A549 treated with CORT108297 at 1 μM for 4 hours (cell line): ENCODE results near the gene SPEM3. TPM values are rescaled to one million over a fixed set of nuclear protein-coding genes. Genes with fewer than 3 reads are reported as not detected.

Source experiments
- total RNA-seq: library from RNA; stranded (reverse); fragments of 200-300 nt; extraction: Qiagen RNA extraction; gene quantifications from 5 replicates; pipeline ENCODE4 v1.2.3, GENCODE V29; 2022

SPEM3 gene
- 0.04 to 0.06 TPM in 2 of 5 replicates, not detected in the others for total RNA-seq

GRCh38 chr17:7428557-7428956, at the start of gene SPEM3:
TSS of gene SPEM3 (plus strand) at chr17:7428857. CDS start at chr17:7428903, 46 bp downstream.

GRCh38 chr17:7380855-7381683, 47.6 kb upstream of the SPEM3 start, which contains the start of gene TNK1:
TSS of gene TNK1 (plus strand) at chr17:7381089. CDS start at chr17:7382927, 1,838 bp downstream.

GRCh38 chr17:7394452-7395191, 34.0 kb upstream of the SPEM3 start, which contains the start of gene PLSCR3:
TSS of gene PLSCR3 (minus strand) at chr17:7394525. CDS start at chr17:7394110, 415 bp downstream.

GRCh38 chr17:7403977-7404736, 24.5 kb upstream of the SPEM3 start, which contains the start of gene TMEM256:
TSS of gene TMEM256 (minus strand) at chr17:7404097. CDS start at chr17:7404084, 13 bp downstream.

GRCh38 chr17:7407485-7408251, 21.0 kb upstream of the SPEM3 start, which contains the start of gene NLGN2:
TSS of gene NLGN2 (plus strand) at chr17:7407845. CDS start at chr17:7408256, 411 bp downstream.

GRCh38 chr17:7419819-7420610, 8.6 kb upstream of the SPEM3 start, which contains the start of gene SPEM1:
TSS of gene SPEM1 (plus strand) at chr17:7420324. CDS start at chr17:7420385, 61 bp downstream.

GRCh38 chr17:7425316-7425715, 3.3 kb upstream of the SPEM3 start, which contains the start of gene SPEM2:
TSS of gene SPEM2 (plus strand) at chr17:7425616. CDS start at chr17:7425689, 73 bp downstream.

GRCh38 chr17:7439462-7440112, 10.9 kb downstream of the SPEM3 start, which contains the start of gene FGF11:
TSS of gene FGF11 (plus strand) at chr17:7439512. CDS start at chr17:7439621, 109 bp downstream.

GRCh38 chr17:7444682-7445618, 16.3 kb downstream of the SPEM3 start, which contains the start of gene CHRNB1:
TSS of gene CHRNB1 (plus strand) at chr17:7445061. CDS start at chr17:7445128, 67 bp downstream.

GRCh38 chr17:7479213-7480088, 50.8 kb downstream of the SPEM3 start, which contains the start of gene ZBTB4:
TSS of gene ZBTB4 (minus strand) at chr17:7479631. CDS start at chr17:7466801, 12,830 bp downstream.

GRCh38 chr17:7481275-7481674, 52.6 kb downstream of the SPEM3 start, which contains the start of gene SLC35G6:
TSS of gene SLC35G6 (plus strand) at chr17:7481446. CDS start at chr17:7481517, 71 bp downstream.

Other genes starting within 250 kb of the SPEM3 start
- gene ASGR1, start 249.5 kb upstream of the SPEM3 start, total RNA-seq = 0.59 to 1.4 TPM (median 1.2 TPM) in 5 replicates
- gene DLG4, start 209.0 kb upstream of the SPEM3 start, total RNA-seq = 6.8 to 9.8 TPM (median 8.2 TPM) in 5 replicates
- 308 to 483 TPM (median 455 TPM) in 5 replicates for gene ACADVL, start 208.9 kb upstream of the SPEM3 start, total RNA-seq
- gene DVL2, start 194.3 kb upstream of the SPEM3 start, total RNA-seq = 30.7 to 43.1 TPM (median 40.7 TPM) in 5 replicates
- 82.4 to 100 TPM (median 91.5 TPM) in 5 replicates for gene PHF23, start 189.4 kb upstream of the SPEM3 start, total RNA-seq
- 645 to 806 TPM (median 682 TPM) in 5 replicates for gene GABARAP, start 186.4 kb upstream of the SPEM3 start, total RNA-seq
- gene CTDNEP1, start 177.1 kb upstream of the SPEM3 start, total RNA-seq = 221 to 239 TPM (median 226 TPM) in 5 replicates
- gene ELP5, start 176.6 kb upstream of the SPEM3 start, total RNA-seq = 121 to 141 TPM (median 127 TPM) in 5 replicates
- gene CLDN7, start 166.4 kb upstream of the SPEM3 start, total RNA-seq = 0.84 to 1.2 TPM (median 0.97 TPM) in 5 replicates
- gene SLC2A4, start 147.1 kb upstream of the SPEM3 start, total RNA-seq = 0.15 to 0.27 TPM (median 0.26 TPM) in 5 replicates
- gene YBX2, start 134.2 kb upstream of the SPEM3 start, total RNA-seq = 0.53 to 0.69 TPM (median 0.59 TPM) in 5 replicates
- 1,648 to 1,788 TPM (median 1,697 TPM) in 5 replicates for gene EIF5A, start 121.2 kb upstream of the SPEM3 start, total RNA-seq
- gene GPS2, start 113.5 kb upstream of the SPEM3 start, total RNA-seq = 88.2 to 105 TPM (median 103 TPM) in 5 replicates
- 22.9 to 38.3 TPM (median 34.9 TPM) in 5 replicates for gene NEURL4, start 99.5 kb upstream of the SPEM3 start, total RNA-seq
- gene ACAP1, start 92.3 kb upstream of the SPEM3 start, total RNA-seq = 0.48 to 5.1 TPM (median 4.2 TPM) in 5 replicates
- gene KCTD11, start 76.7 kb upstream of the SPEM3 start, total RNA-seq = 11.8 to 15.9 TPM (median 13.7 TPM) in 5 replicates
- not detected in 5 replicates for gene TMEM95, start 73.7 kb upstream of the SPEM3 start, total RNA-seq
- 1.3 to 2.0 TPM (median 1.7 TPM) in 5 replicates for gene TNK1, start 47.8 kb upstream of the SPEM3 start, total RNA-seq
- 37.4 to 45.9 TPM (median 43.5 TPM) in 5 replicates for gene PLSCR3, start 34.3 kb upstream of the SPEM3 start, total RNA-seq
- gene TMEM256, start 24.8 kb upstream of the SPEM3 start, total RNA-seq = 177 to 231 TPM (median 209 TPM) in 5 replicates
- gene NLGN2, start 21.0 kb upstream of the SPEM3 start, total RNA-seq = 12.1 to 21.2 TPM (median 19.3 TPM) in 5 replicates
- gene SPEM1, start 8.5 kb upstream of the SPEM3 start, total RNA-seq = 0.13 TPM in 1 of 5 replicates, not detected in the others
- 0.05 to 0.10 TPM (median 0.08 TPM) in 4 of 5 replicates, not detected in the other for gene SPEM2, start 3.2 kb upstream of the SPEM3 start, total RNA-seq
- 11.2 to 15.4 TPM (median 13.9 TPM) in 5 replicates for gene TMEM102, start 6.6 kb downstream of the SPEM3 start, total RNA-seq
- gene FGF11, start 10.7 kb downstream of the SPEM3 start, total RNA-seq = 0.92 to 1.6 TPM (median 1.4 TPM) in 5 replicates
- 5.2 to 9.8 TPM (median 8.8 TPM) in 5 replicates for gene CHRNB1, start 16.2 kb downstream of the SPEM3 start, total RNA-seq
- gene ZBTB4, start 50.8 kb downstream of the SPEM3 start, total RNA-seq = 19.8 to 26.8 TPM (median 24.2 TPM) in 5 replicates
- gene SLC35G6, start 52.6 kb downstream of the SPEM3 start, total RNA-seq = not detected in 5 replicates
- 65.7 to 84.9 TPM (median 82.6 TPM) in 5 replicates for gene POLR2A, start 55.5 kb downstream of the SPEM3 start, total RNA-seq
- gene TNFSF12, start 120.2 kb downstream of the SPEM3 start, total RNA-seq = 9.8 to 14.0 TPM (median 12.8 TPM) in 5 replicates
- 0.61 to 0.79 TPM (median 0.68 TPM) in 5 replicates for gene TNFSF13, start 129.9 kb downstream of the SPEM3 start, total RNA-seq
- 97.6 to 109 TPM (median 105 TPM) in 5 replicates for gene SENP3, start 133.1 kb downstream of the SPEM3 start, total RNA-seq
- gene CD68, start 150.8 kb downstream of the SPEM3 start, total RNA-seq = 30.8 to 38.1 TPM (median 35.8 TPM) in 5 replicates
- gene MPDU1, start 155.0 kb downstream of the SPEM3 start, total RNA-seq = 112 to 141 TPM (median 120 TPM) in 5 replicates
- 0.33 to 0.44 TPM (median 0.41 TPM) in 4 of 5 replicates, not detected in the other for gene SOX15, start 161.2 kb downstream of the SPEM3 start, total RNA-seq
- gene FXR2, start 186.0 kb downstream of the SPEM3 start, total RNA-seq = 51.9 to 64.2 TPM (median 60.4 TPM) in 5 replicates
- gene SAT2, start 199.0 kb downstream of the SPEM3 start, total RNA-seq = 64.3 to 90.5 TPM (median 85.4 TPM) in 5 replicates
- gene SHBG, start 201.3 kb downstream of the SPEM3 start, total RNA-seq = 0.35 to 1.0 TPM (median 0.66 TPM) in 5 replicates
- 0.14 to 0.40 TPM (median 0.21 TPM) in 5 replicates for gene ATP1B2, start 222.1 kb downstream of the SPEM3 start, total RNA-seq